Measurements from ENCODE around the gene FCHO1. TPM values are rescaled to one million over a fixed set of nuclear protein-coding genes. Genes with fewer than 3 reads are reported as not detected.
"Not testable (repeated sequence)": the region's sequence is repeated elsewhere in the genome, so short reads cannot be mapped to it uniquely, and the experiment has no call there.

FCHO1 gene
- polyA plus RNA-seq, 1 experiment, result 0.48 TPM

GRCh38 chr19:17772172-17772571, 20.9 kb downstream of the FCHO1 start:
- ChIA-PET POLR2A (no interaction called here), CTCF (interaction anchor here (1.0 kb wide), 1 partner anchor 68 kb away, joined by 4 read pairs; no protein-coding TSS in a partner anchor)
- Histone ChIP-seq H3K27me3 (ENCODE audit: control insufficient read depth, insufficient read depth, low read length) (no peaks in the 10 kb centered on the region), H3K4me3 (ENCODE audit: low read depth, low read length) (no peak overlapping the region), H3K36me3 (ENCODE audit: control insufficient read depth, insufficient read depth, low read length) (no peaks in the 10 kb centered on the region)
- DNase-seq (ENCODE audit: low read depth), result no peak
- TF ChIP-seq, protein P1, sequence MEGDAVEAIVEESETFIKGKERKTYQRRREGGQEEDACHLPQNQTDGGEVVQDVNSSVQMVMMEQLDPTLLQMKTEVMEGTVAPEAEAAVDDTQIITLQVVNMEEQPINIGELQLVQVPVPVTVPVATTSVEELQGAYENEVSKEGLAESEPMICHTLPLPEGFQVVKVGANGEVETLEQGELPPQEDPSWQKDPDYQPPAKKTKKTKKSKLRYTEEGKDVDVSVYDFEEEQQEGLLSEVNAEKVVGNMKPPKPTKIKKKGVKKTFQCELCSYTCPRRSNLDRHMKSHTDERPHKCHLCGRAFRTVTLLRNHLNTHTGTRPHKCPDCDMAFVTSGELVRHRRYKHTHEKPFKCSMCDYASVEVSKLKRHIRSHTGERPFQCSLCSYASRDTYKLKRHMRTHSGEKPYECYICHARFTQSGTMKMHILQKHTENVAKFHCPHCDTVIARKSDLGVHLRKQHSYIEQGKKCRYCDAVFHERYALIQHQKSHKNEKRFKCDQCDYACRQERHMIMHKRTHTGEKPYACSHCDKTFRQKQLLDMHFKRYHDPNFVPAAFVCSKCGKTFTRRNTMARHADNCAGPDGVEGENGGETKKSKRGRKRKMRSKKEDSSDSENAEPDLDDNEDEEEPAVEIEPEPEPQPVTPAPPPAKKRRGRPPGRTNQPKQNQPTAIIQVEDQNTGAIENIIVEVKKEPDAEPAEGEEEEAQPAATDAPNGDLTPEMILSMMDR (IDR thresholded peaks at IDR 0.05; ENCODE audit: insufficient read depth, low read depth, low read length), result no peak

GRCh38 chr19:17775245-17775927, 24.1 kb downstream of the FCHO1 start:
- CTCF ChIA-PET, result interaction anchor here (0.6 to 2.4 kb wide), 11 partner anchors 9 to 326 kb away, joined by 3 to 12 read pairs (median 3); partner anchors contain the start of gene TMEM221
- POLR2A ChIA-PET, result no interaction called here
- no peak for DNase-seq (ENCODE audit: low read depth)

DNA sequence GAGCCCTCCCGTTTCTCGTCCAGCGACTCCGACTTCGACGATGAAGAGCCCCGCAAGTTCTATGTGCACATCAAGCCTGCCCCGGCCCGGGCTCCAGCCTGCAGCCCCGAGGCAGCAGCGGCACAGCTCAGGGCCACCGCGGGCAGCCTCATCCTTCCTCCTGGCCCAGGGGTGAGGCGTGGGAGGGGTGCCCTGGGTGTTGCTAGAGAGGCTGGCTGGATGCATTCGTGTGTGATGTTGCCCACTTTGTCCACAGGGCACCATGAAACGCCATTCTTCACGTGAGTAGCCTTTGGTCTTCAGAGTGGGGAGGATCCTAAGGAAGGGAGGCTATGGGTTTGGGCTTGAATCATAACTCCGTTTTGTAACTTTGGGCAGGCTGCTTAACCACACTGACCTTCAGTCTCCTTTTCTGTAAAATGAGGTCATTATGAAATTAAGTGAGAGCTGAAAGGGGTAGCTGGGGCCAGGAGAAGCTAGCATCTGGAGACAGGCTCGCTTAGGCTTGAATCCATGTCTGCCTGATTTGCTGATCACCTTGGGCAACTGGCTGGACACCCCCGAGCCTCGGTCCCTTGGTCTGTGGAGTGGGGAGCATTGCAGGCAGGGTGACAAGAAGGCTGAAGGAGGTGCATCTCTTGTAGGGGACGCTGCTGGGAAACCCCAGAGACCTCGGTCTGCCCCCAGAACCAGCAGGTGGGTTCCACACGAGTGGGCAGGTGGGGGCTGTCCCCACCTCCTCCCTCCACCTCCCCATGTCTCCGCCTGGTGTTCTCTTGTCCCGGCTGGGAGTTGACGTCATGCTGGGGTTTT, 24.9 kb downstream of the FCHO1 start:
- TF ChIP-seq, protein P1 (IDR thresholded peaks at IDR 0.05; ENCODE audit: insufficient read depth, low read depth, low read length), result no peak
- Histone ChIP-seq H3K27me3 (ENCODE audit: control insufficient read depth, insufficient read depth, low read length) (no peaks in the 10 kb centered on the region), H3K36me3 (ENCODE audit: control insufficient read depth, insufficient read depth, low read length) (no peaks in the 10 kb centered on the region), H3K4me3 (ENCODE audit: low read depth, low read length) (no peak overlapping the region)
- DNase-seq (ENCODE audit: low read depth), result no peak
- ChIA-PET POLR2A (no interaction called here), CTCF (interaction anchor here (1.3 to 2.4 kb wide), 3 partner anchors 8 to 15 kb away, joined by 3 to 12 read pairs (median 9); no protein-coding TSS in a partner anchor)

More at GRCh38 chr19:17775245-17775927, 24.1 kb downstream of the FCHO1 start:
- Histone ChIP-seq H3K36me3 (ENCODE audit: control insufficient read depth, insufficient read depth, low read length) (no peaks in the 10 kb centered on the region), H3K27me3 (ENCODE audit: control insufficient read depth, insufficient read depth, low read length) (no peaks in the 10 kb centered on the region), H3K4me3 (ENCODE audit: low read depth, low read length) (no peak overlapping the region)
- TF ChIP-seq, protein P1 (IDR thresholded peaks at IDR 0.05; ENCODE audit: insufficient read depth, low read depth, low read length), result peak; percentile 68

- H3K36me3 ChIP-seq (ENCODE audit: control insufficient read depth, insufficient read depth, low read length); H3K4me3 ChIP-seq (ENCODE audit: low read depth, low read length); DNase-seq (ENCODE audit: low read depth); H3K27me3 ChIP-seq (ENCODE audit: control insufficient read depth, insufficient read depth, low read length); POLR2A ChIA-PET: not testable (repeated sequence)
- CTCF ChIA-PET, result interaction anchor here (0.6 to 2.4 kb wide), 3 partner anchors 12 to 124 kb away, joined by 3 to 12 read pairs (median 6); no protein-coding TSS in a partner anchor
Observed at GRCh38 chr19:17777840-17778239, 26.6 kb downstream of the FCHO1 start.

GRCh38 chr19:17778251-17778967, 27.1 kb downstream of the FCHO1 start:
- no peaks in the 10 kb centered on the region for H3K36me3 ChIP-seq (ENCODE audit: control insufficient read depth, insufficient read depth, low read length)
- POLR2A ChIA-PET, result no interaction called here
- no peak for DNase-seq (ENCODE audit: low read depth)
- TF ChIP-seq, protein P1 (IDR thresholded peaks at IDR 0.05; ENCODE audit: insufficient read depth, low read depth, low read length), result no peak
- H3K4me3 ChIP-seq (ENCODE audit: low read depth, low read length), result peak overlapping the region; percentile 35
- CTCF ChIA-PET, result no interaction called here
- H3K27me3 ChIP-seq (ENCODE audit: control insufficient read depth, insufficient read depth, low read length), result no peaks in the 10 kb centered on the region

Data from BJ (cell line).